ENCODE measurements around the gene GID8.

- TF ChIP-seq POLR2A (IDR thresholded peaks at IDR 0.05; ENCODE audit: low read length) (no peak), GATA1 (IDR thresholded peaks at IDR 0.05; ENCODE audit: low read depth, low read length) (no peak)
These were observed 26.8 kb downstream of the GID8 start for GRCh38 chr20:62964700-62965099.
